ENCODE data around the gene PNLDC1. TPM values are rescaled to one million over a fixed set of nuclear protein-coding genes. Genes with fewer than 3 reads are reported as not detected.

Gene PNLDC1
- polyA plus RNA-seq (2013, experiment 1 of 2; ENCODE audit: insufficient read length): not detected
- not detected for polyA plus RNA-seq (2013, experiment 2 of 2; ENCODE audit: insufficient read length)

GRCh38 chr6:159800141-159800865 lies at the start of gene PNLDC1:
Gene PNLDC1, plus strand, starts transcription at chr6:159800276. Its CDS starts 32 bp downstream, at chr6:159800308.
- no peak for DNase-seq

- no peak for DNase-seq
These were observed 48.6 kb upstream of the PNLDC1 start for GRCh38 chr6:159751448-159751847.

GRCh38 chr6:159753081-159753872 lies 46.8 kb upstream of the PNLDC1 start:
- no peak for DNase-seq

- no peak for DNase-seq
These were observed 45.7 kb upstream of the PNLDC1 start for GRCh38 chr6:159754401-159754800.

- DNase-seq: no peak
These were observed 44.8 kb upstream of the PNLDC1 start for GRCh38 chr6:159754959-159755914.

GRCh38 chr6:159756508-159756907 lies 43.6 kb upstream of the PNLDC1 start:
- no peak for DNase-seq

- peak; percentile 90 for DNase-seq
These were observed 41.8 kb upstream of the PNLDC1 start for GRCh38 chr6:159758031-159759001.

- DNase-seq: no peak
These were observed 40.4 kb upstream of the PNLDC1 start for GRCh38 chr6:159759645-159760044.

GRCh38 chr6:159760602-159761057 lies 39.4 kb upstream of the PNLDC1 start:
- DNase-seq: peak; percentile 94

GRCh38 chr6:159761129-159761872 lies 38.8 kb upstream of the PNLDC1 start:
- peak; percentile 13 for DNase-seq

GRCh38 chr6:159761873-159762680 lies 38.0 kb upstream of the PNLDC1 start, which contains the start of gene ACAT2:
Gene ACAT2, plus strand, starts transcription at chr6:159762045. Its CDS starts 43 bp downstream, at chr6:159762088.
- DNase-seq: peak; percentile 96

- DNase-seq: no peak
These were observed 37.3 kb upstream of the PNLDC1 start for GRCh38 chr6:159762681-159763293.

GRCh38 chr6:159766906-159767305 lies 33.2 kb upstream of the PNLDC1 start:
- no peak for DNase-seq

- DNase-seq: no peak
These were observed 30.6 kb upstream of the PNLDC1 start for GRCh38 chr6:159769470-159769869.

- DNase-seq: no peak
These were observed 27.9 kb upstream of the PNLDC1 start for GRCh38 chr6:159772196-159772595.

GRCh38 chr6:159777240-159777904 lies 22.7 kb upstream of the PNLDC1 start:
- DNase-seq: no peak

- no peak for DNase-seq
These were observed 21.9 kb upstream of the PNLDC1 start for GRCh38 chr6:159778131-159778530.

- no peak for DNase-seq
These were observed 21.5 kb upstream of the PNLDC1 start for GRCh38 chr6:159778542-159779103.

All from fibroblast of skin of abdomen (primary cell).